H9 (cell line): Measurements from ENCODE around the gene AK5. TPM values are rescaled to one million over a fixed set of nuclear protein-coding genes. Genes with fewer than 3 reads are reported as not detected.

Source experiments
- DNase-seq: peaks from one replicate; pipeline ENCODE4 v3.0.0-alpha.2; 2017
- H2AFZ ChIP-seq: one replicate; pipeline ENCODE4 v1.6.1; 2013; ENCODE audit warnings: mild to moderate bottlenecking, low read length, control low read depth, moderate library complexity
- H2AK5ac ChIP-seq: 2 replicates; pipeline ENCODE4 v1.6.1; 2013; ENCODE audit warnings: low read length, control low read depth, mixed read lengths; ENCODE audit not compliant: insufficient read length
- H2BK120ac ChIP-seq: one replicate; pipeline ENCODE4 v1.6.1; 2013; ENCODE audit warnings: low read depth, mild to moderate bottlenecking, low read length, control low read depth, inconsistent platforms; ENCODE audit not compliant: poor library complexity, severe bottlenecking
- H2BK12ac ChIP-seq: 2 replicates; pipeline ENCODE4 v1.6.1; 2013; ENCODE audit warnings: low read length, control low read depth, mixed read lengths, low read depth; ENCODE audit not compliant: insufficient read length
- H2BK15ac ChIP-seq: 2 replicates; pipeline ENCODE4 v1.6.1; 2013; ENCODE audit warnings: low read depth, low read length, control low read depth
- H2BK20ac ChIP-seq: one replicate; pipeline ENCODE4 v1.6.1; 2013; ENCODE audit warnings: low read depth, mild to moderate bottlenecking, low read length, control low read depth, inconsistent platforms; ENCODE audit not compliant: poor library complexity, severe bottlenecking
- H2BK5ac ChIP-seq: 2 replicates; pipeline ENCODE4 v1.6.1; 2013; ENCODE audit warnings: low read length, control low read depth, mixed read lengths; ENCODE audit not compliant: insufficient read length
- H3K14ac ChIP-seq: 2 replicates; pipeline ENCODE4 v1.6.1; 2013; ENCODE audit warnings: low read length, control low read depth; ENCODE audit not compliant: insufficient read depth
- H3K18ac ChIP-seq: 2 replicates; pipeline ENCODE4 v1.6.1; 2013; ENCODE audit warnings: low read depth, mild to moderate bottlenecking, mixed read lengths, low read length, control low read depth; ENCODE audit not compliant: insufficient read length
- H3K23ac ChIP-seq: 2 replicates; pipeline ENCODE4 v1.6.1; 2013; ENCODE audit warnings: low read length, control low read depth, mixed read lengths, low read depth; ENCODE audit not compliant: insufficient read length
- H3K23me2 ChIP-seq: 2 replicates; pipeline ENCODE4 v1.6.1; 2013; ENCODE audit warnings: low read depth, mild to moderate bottlenecking, mixed read lengths, low read length, control low read depth; ENCODE audit not compliant: insufficient read length, poor library complexity, severe bottlenecking
- H3K27ac ChIP-seq: 2 replicates; pipeline ENCODE4 v1.5.1; 2013; ENCODE audit warnings: low read length, control low read depth, mixed read lengths, low read depth; ENCODE audit not compliant: insufficient read length
- H3K27me3 ChIP-seq: 2 replicates; pipeline ENCODE4 v1.6.1; 2013; ENCODE audit warnings: low read length, control low read depth, inconsistent platforms; ENCODE audit not compliant: insufficient read depth
- H3K4ac ChIP-seq: 2 replicates; pipeline ENCODE4 v1.6.1; 2013; ENCODE audit warnings: low read depth, mild to moderate bottlenecking, control low read depth, inconsistent platforms, low read length, moderate library complexity
- H3K4me1 ChIP-seq: 2 replicates; pipeline ENCODE4 v1.6.1; 2013; ENCODE audit warnings: low read length, control low read depth, inconsistent platforms; ENCODE audit not compliant: insufficient read depth
- H3K4me2 ChIP-seq: 2 replicates; pipeline ENCODE4 v1.6.1; 2013; ENCODE audit warnings: low read length, control low read depth, mixed read lengths; ENCODE audit not compliant: insufficient read length, insufficient read depth
- H3K56ac ChIP-seq: 2 replicates; pipeline ENCODE4 v1.6.1; 2013; ENCODE audit warnings: low read depth, mild to moderate bottlenecking, mixed read lengths, low read length, control low read depth; ENCODE audit not compliant: insufficient read length
- H3K79me1 ChIP-seq: 2 replicates; pipeline ENCODE4 v1.6.1; 2013; ENCODE audit warnings: low read depth, mild to moderate bottlenecking, moderate library complexity, low read length, control low read depth, inconsistent platforms; ENCODE audit not compliant: insufficient read depth, poor library complexity, severe bottlenecking
- H3K79me2 ChIP-seq: 2 replicates; pipeline ENCODE4 v1.6.1; 2013; ENCODE audit warnings: low read length, control low read depth, inconsistent platforms; ENCODE audit not compliant: insufficient read depth
- H3K9ac ChIP-seq: 2 replicates; pipeline ENCODE4 v1.6.1; 2013; ENCODE audit warnings: low read length, control low read depth, mixed read lengths; ENCODE audit not compliant: insufficient read length; ENCODE audit errors: extremely low read depth
- H3K9me3 ChIP-seq: one replicate; pipeline ENCODE4 v1.6.1; 2013; ENCODE audit warnings: low read depth, low read length, inconsistent platforms; ENCODE audit not compliant: control insufficient read depth
- H3T11ph ChIP-seq: one replicate; pipeline ENCODE4 v1.6.1; 2013; ENCODE audit warnings: mild to moderate bottlenecking, low read length, control low read depth, inconsistent platforms
- H4K20me1 ChIP-seq: one replicate; pipeline ENCODE4 v1.6.1; 2013; ENCODE audit not compliant: control insufficient read depth, insufficient read length, insufficient read depth
- H4K5ac ChIP-seq: 2 replicates; pipeline ENCODE4 v1.6.1; 2013; ENCODE audit warnings: low read depth, mild to moderate bottlenecking, mixed read lengths, low read length, control low read depth; ENCODE audit not compliant: insufficient read length
- H4K8ac ChIP-seq: replicated peaks from 2 replicates; pipeline ENCODE4 v1.6.1; 2013; ENCODE audit warnings: low read length, control low read depth, mixed read lengths, low read depth; ENCODE audit not compliant: insufficient read length
- H4K91ac ChIP-seq: 2 replicates; pipeline ENCODE4 v1.6.1; 2013; ENCODE audit warnings: low read depth, mild to moderate bottlenecking, moderate library complexity, mixed read lengths, low read length, control low read depth; ENCODE audit not compliant: insufficient read length
- H3K27ac Mint-ChIP-seq, 3 experiments: 2 replicates in 2 of 3; 3 replicates in 1 of 3; pipeline ENCODE4 v1.8.0; 2020 to 2021; ENCODE audit warnings: mixed read lengths in 3 of 3, mild to moderate bottlenecking in 1 of 3, moderate library complexity in 1 of 3
- H3K27me3 Mint-ChIP-seq: 2 replicates; pipeline ENCODE4 v1.8.0; 2021; ENCODE audit warnings: low read depth, mild to moderate bottlenecking, moderate library complexity, mixed read lengths
- H3K36me3 Mint-ChIP-seq, 3 experiments: 2 replicates in 2 of 3; 3 replicates in 1 of 3; pipeline ENCODE4 v1.8.0; 2020 to 2021; ENCODE audit warnings: low read depth in 3 of 3, mixed read lengths in 3 of 3; ENCODE audit not compliant: insufficient read depth in 1 of 3
- H3K4me1 Mint-ChIP-seq, 2 experiments: 2 replicates each; pipeline ENCODE4 v1.8.0; 2020; ENCODE audit warnings: mixed read lengths in 2 of 2
- H3K4me3 Mint-ChIP-seq, 2 experiments: 2 replicates in 1 of 2; 3 replicates in 1 of 2; pipeline ENCODE4 v1.8.0; 2020 to 2021; ENCODE audit warnings: mild to moderate bottlenecking in 2 of 2, mixed read lengths in 2 of 2, moderate library complexity in 1 of 2
- H3K9me3 Mint-ChIP-seq, 2 experiments: 2 replicates in 1 of 2; 3 replicates in 1 of 2; pipeline ENCODE4 v1.8.0; 2020; ENCODE audit warnings: mild to moderate bottlenecking in 2 of 2, mixed read lengths in 2 of 2, moderate library complexity in 1 of 2
- CTCF ChIP-seq: fragments of 200-600 bp; sonication (generic); conservative IDR thresholded peaks from 3 replicates; pipeline ENCODE4 v1.8.0; 2021; ENCODE audit warnings: antibody characterized with exemption, mild to moderate bottlenecking
- total RNA-seq: library from RNA; stranded (reverse); gene quantifications from 2 replicates; pipeline ENCODE4 v1.2.1, GENCODE V29; 2021

The AK5 gene
- total RNA-seq, 1 experiment from 2014 or later = 2.5 TPM

GRCh38 chr1:77494026-77494425 lies 212.2 kb downstream of the AK5 start:
- no peaks in the 10 kb centered on the region; the same call in 1 of the 2 replicates for H3K27me3 Mint-ChIP-seq
- H3K27ac ChIP-seq = no peak overlapping the region
- H2AK5ac ChIP-seq = no peak overlapping the region
- peaks cover 8 to 11% of the 10 kb centered on the region in 2 experiments for H3K4me1 Mint-ChIP-seq
- H2BK5ac ChIP-seq = no peak overlapping the region
- H3K9me3 Mint-ChIP-seq = peaks cover 3 to 6% of the 10 kb centered on the region in 2 experiments; a peak in 2 of 5 replicates
- no peak overlapping the region for H4K8ac ChIP-seq
- no peak overlapping the region for H3K9ac ChIP-seq
- no peak overlapping the region for H2AFZ ChIP-seq
- H3K4me2 ChIP-seq = no peak overlapping the region
- no peaks in the 10 kb centered on the region for H3K79me2 ChIP-seq
- no peak overlapping the region for H3K23ac ChIP-seq
- H3K4ac ChIP-seq = no peak overlapping the region
- no peaks in the 10 kb centered on the region for H3K9me3 ChIP-seq
- no peak overlapping the region for H4K5ac ChIP-seq
- H3K4me3 Mint-ChIP-seq = no peak overlapping the region
- H3K56ac ChIP-seq = no peak overlapping the region
- H2BK12ac ChIP-seq = no peak overlapping the region
- H2BK15ac ChIP-seq = no peak overlapping the region
- H3K27me3 ChIP-seq = no peaks in the 10 kb centered on the region
- H3K4me1 ChIP-seq = peaks cover 5% of the 10 kb centered on the region
- no peak for TF ChIP-seq CTCF
- H3K27ac Mint-ChIP-seq = no peak overlapping the region
- no peaks in the 10 kb centered on the region for H3K23me2 ChIP-seq
- H3T11ph ChIP-seq = no peak overlapping the region
- H4K20me1 ChIP-seq = no peaks in the 10 kb centered on the region
- H3K36me3 Mint-ChIP-seq = peaks cover 0 to 7% (median 4%) of the 10 kb centered on the region in 3 experiments; a peak in 6 of 7 replicates
- H3K79me1 ChIP-seq = no peaks in the 10 kb centered on the region
- no peak overlapping the region for H2BK120ac ChIP-seq
- H3K14ac ChIP-seq = no peak overlapping the region
- H4K91ac ChIP-seq = no peak overlapping the region
- no peak for DNase-seq
- H3K18ac ChIP-seq = no peak overlapping the region
- H2BK20ac ChIP-seq = no peak overlapping the region
